Measurements from ENCODE around the gene EMC1. TPM values are rescaled to one million over a fixed set of nuclear protein-coding genes. Genes with fewer than 3 reads are reported as not detected.

EMC1 gene
- total and polyA plus RNA-seq, 2 donors (not counting 3 experiments of a cell fraction or from before 2014, with no cell fraction given), result 77.5 to 164 TPM

DNA sequence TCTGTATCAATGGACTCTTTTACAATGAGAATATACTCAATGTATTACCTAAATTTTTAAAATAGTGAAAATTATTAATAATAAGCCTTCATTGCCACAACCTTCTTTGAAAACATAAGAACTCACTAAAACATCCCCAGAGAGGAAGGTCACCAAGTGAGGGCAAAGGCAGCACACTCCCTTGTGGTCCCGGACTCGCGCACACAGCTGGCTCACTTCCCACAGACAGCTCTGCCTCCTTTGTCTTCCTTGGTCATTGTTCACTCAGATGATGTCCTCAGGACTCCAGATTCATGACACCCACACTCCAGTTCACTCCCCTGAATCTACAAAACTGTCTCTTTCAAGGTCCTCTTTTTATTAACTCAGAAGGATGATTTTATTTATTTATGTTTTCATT lies 22.1 kb downstream of the EMC1 start:
- H3K27me3 ChIP-seq (ENCODE audit: control insufficient read depth in 2 of 2, insufficient read depth in 2 of 2, low read length in 2 of 2), result no peaks in the 10 kb centered on the region
- no peak overlapping the region for H3K4me2 ChIP-seq (ENCODE audit: insufficient read depth, low read length)
- intact Hi-C loops (cut with micrococcal nuclease) (no loop called here), dilution Hi-C loops (cut with MboI; ENCODE audit: extremely low pct_ligation_motif_present, low sequenced_read_pairs) (no loop called here)
- no peaks in the 10 kb centered on the region for H4K20me1 ChIP-seq (replicated peaks; ENCODE audit: control insufficient read depth, extremely low read depth, insufficient read depth, low read length)
- FAIRE-seq (no peak), DNase-seq (ENCODE audit: low read depth, low spot score) (no peak)
- no peaks in the 10 kb centered on the region for H3K4me1 ChIP-seq (ENCODE audit: control insufficient read depth, extremely low read depth, insufficient read depth, low read length)
- H3K79me2 ChIP-seq (ENCODE audit: control insufficient read depth, insufficient read depth, low read length), result no peaks in the 10 kb centered on the region
- no peak overlapping the region for H3K4me3 ChIP-seq (replicated peaks in 1 of 3; ENCODE audit: insufficient read depth in 1 of 3, low read depth in 1 of 3, low read length in 3 of 3)
- ChIA-PET POLR2A (no interaction called here), CTCF (interaction anchor here (1.6 to 5.9 kb wide), 2 partner anchors 9 to 12 kb away, joined by 4 to 24 read pairs; no protein-coding TSS in a partner anchor)
- BruUV-seq (replicated peaks), result no TSS peak
- no peak overlapping the region for H3K27ac ChIP-seq (ENCODE audit: insufficient read depth, low read depth, low read length)
- H3K36me3 ChIP-seq (ENCODE audit: control insufficient read depth in 2 of 2, extremely low read depth in 1 of 2, insufficient read depth in 2 of 2, low read length in 2 of 2), result peaks cover 44 to 52% of the 10 kb centered on the region in 2 experiments
- no peaks in the 10 kb centered on the region for H3K9me3 ChIP-seq (replicated peaks; ENCODE audit: control insufficient read depth, insufficient read depth, low read length)
- H3K9me1 ChIP-seq (replicated peaks; ENCODE audit: control insufficient read depth, extremely low read depth, insufficient read depth, low read length), result no peaks in the 10 kb centered on the region
- TF ChIP-seq MYC (IDR thresholded peaks at IDR 0.05; ENCODE audit: low read depth, low read length), result no peak
- no peak for TF ChIP-seq GATA2 (IDR thresholded peaks at IDR 0.05; ENCODE audit: insufficient read depth, insufficient read length, low read depth, low read length)
- no peak for TF ChIP-seq POLR2A (IDR thresholded peaks at IDR 0.05; ENCODE audit: low read depth, low read length)
- TF ChIP-seq MAX (IDR thresholded peaks at IDR 0.05; ENCODE audit: insufficient read depth, insufficient read length), result no peak
- TF ChIP-seq FOS (IDR thresholded peaks at IDR 0.05; ENCODE audit: borderline replicate concordance, insufficient read depth, low read length), result no peak
- no peak for TF ChIP-seq EZH2 (IDR thresholded peaks at IDR 0.05; ENCODE audit: borderline replicate concordance, low read depth, low read length, severe bottlenecking)
- TF ChIP-seq CTCF (IDR thresholded peaks at IDR 0.05; ENCODE audit: extremely low read depth in 1 of 2, insufficient read depth in 1 of 2, low read depth in 1 of 2, low read length in 2 of 2), result no peak
- TF ChIP-seq JUN (IDR thresholded peaks at IDR 0.05; ENCODE audit: borderline replicate concordance, insufficient read depth, insufficient read length, low read depth), result no peak
- no peak for TF ChIP-seq POLR2AphosphoS5 (IDR thresholded peaks at IDR 0.05; ENCODE audit: insufficient read depth, low read depth, low read length)
- H2AFZ ChIP-seq (ENCODE audit: low read depth, low read length), result no peak overlapping the region
- no peak overlapping the region for H3K9ac ChIP-seq (replicated peaks; ENCODE audit: extremely low read depth, insufficient read depth, low read length)

Data from endothelial cell of umbilical vein (primary cell).